ENCODE results near the gene GNB1. TPM values are rescaled to one million over a fixed set of nuclear protein-coding genes. Genes with fewer than 3 reads are reported as not detected.

Gene GNB1
- total and polyA plus RNA-seq, 10 of the 15 experiments (the other 5 are each of a cell fraction or from before 2014, with no cell fraction given): 23.0 to 392 (median 93.9) TPM

GRCh38 chr1:1881727-1882126, 9.2 kb downstream of the GNB1 start (continued):
- TF ChIP-seq PRDM15 (CRISPR knock-in tag; IDR thresholded peaks at IDR 0.05): no peak
- TF ChIP-seq GABPA (IDR thresholded peaks at IDR 0.05; ENCODE audit: low read depth): no peak
- TF ChIP-seq YY1 (IDR thresholded peaks at IDR 0.05; ENCODE audit: low read depth, low read length): no peak
- no peak for TF ChIP-seq KAT2A (conservative IDR thresholded peaks at IDR 0.05; ENCODE audit: control insufficient read depth, low read depth, low read length)
- TF ChIP-seq BACH1 (IDR thresholded peaks at IDR 0.05; ENCODE audit: borderline replicate concordance): no peak
- no peak for TF ChIP-seq NR2C2 (IDR thresholded peaks at IDR 0.05; ENCODE audit: borderline replicate concordance, control insufficient read depth, insufficient read length, low read depth)
- no peak for TF ChIP-seq HDAC6 (IDR thresholded peaks at IDR 0.05; ENCODE audit: unreplicated experiment)
- no peak for TF ChIP-seq IKZF2 (IDR thresholded peaks at IDR 0.05)
- TF ChIP-seq USF1 (IDR thresholded peaks at IDR 0.05; ENCODE audit: borderline replicate concordance, extremely low read length, insufficient read depth, low read depth, low read length): no peak
- no peak for TF ChIP-seq ZNF384 (IDR thresholded peaks at IDR 0.05; ENCODE audit: borderline replicate concordance, low read depth, low read length)
- TF ChIP-seq MYC (IDR thresholded peaks at IDR 0.05; ENCODE audit: insufficient read depth, insufficient read length, insufficient replicate concordance, low read length, severe bottlenecking): no peak
- no peak for TF ChIP-seq CHD2 (IDR thresholded peaks at IDR 0.05; ENCODE audit: borderline replicate concordance, low read depth, low read length)
- TF ChIP-seq ELK1 (IDR thresholded peaks at IDR 0.05; ENCODE audit: low read depth, low read length): no peak

All from GM12878 (cell line).